ENCODE data around the gene MTF1.
A peak's percentile ranks its signal among the peaks of the same experiment; 100 is the strongest.

MTF1 gene

GRCh38 chr1:37807220-37807554 lies 52.2 kb downstream of the MTF1 start:
- peak; percentile 35 for FAIRE-seq
- no peak for TF ChIP-seq TAF1 (IDR thresholded peaks at IDR 0.05; ENCODE audit: low read depth, low read length)
- TF ChIP-seq PAX5 (IDR thresholded peaks at IDR 0.05; ENCODE audit: insufficient read depth, low read length, severe bottlenecking), result no peak
- no peak for TF ChIP-seq POLR2A (IDR thresholded peaks at IDR 0.05; ENCODE audit: low read depth, low read length)
- no peak for TF ChIP-seq SPI1 (IDR thresholded peaks at IDR 0.05; ENCODE audit: low read depth, low read length)
- TF ChIP-seq POLR2AphosphoS5 (IDR thresholded peaks at IDR 0.05; ENCODE audit: low read depth, low read length), result no peak
- no peak for TF ChIP-seq POU2F2 (IDR thresholded peaks at IDR 0.05; ENCODE audit: low read depth, low read length)
- no peak for DNase-seq (ENCODE audit: insufficient read length, low spot score)

DNA sequence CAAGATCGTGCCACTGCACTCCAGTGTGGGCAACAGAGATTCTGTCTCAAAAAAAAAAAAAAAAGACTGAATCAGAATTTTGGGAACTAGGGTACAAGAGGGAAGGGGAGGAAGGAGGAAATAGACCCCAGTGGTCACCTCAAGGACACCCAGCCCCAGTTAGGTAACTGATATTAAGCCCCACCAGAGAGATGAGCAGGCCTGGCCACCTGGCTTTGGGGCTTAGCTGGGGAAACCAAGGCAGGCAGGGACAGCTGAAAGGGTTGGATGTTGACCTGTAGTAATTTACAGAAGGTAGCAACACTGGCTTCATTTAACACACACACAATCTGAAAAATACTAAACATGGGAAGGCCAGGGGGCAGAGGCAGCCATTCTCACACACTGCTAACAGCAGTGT lies 57.0 kb downstream of the MTF1 start:
- TF ChIP-seq POLR2AphosphoS5 (IDR thresholded peaks at IDR 0.05; ENCODE audit: low read depth, low read length) (peak; percentile 51; the same call in 1 of the 2 replicates), TAF1 (IDR thresholded peaks at IDR 0.05; ENCODE audit: low read depth, low read length) (no peak)

DNA sequence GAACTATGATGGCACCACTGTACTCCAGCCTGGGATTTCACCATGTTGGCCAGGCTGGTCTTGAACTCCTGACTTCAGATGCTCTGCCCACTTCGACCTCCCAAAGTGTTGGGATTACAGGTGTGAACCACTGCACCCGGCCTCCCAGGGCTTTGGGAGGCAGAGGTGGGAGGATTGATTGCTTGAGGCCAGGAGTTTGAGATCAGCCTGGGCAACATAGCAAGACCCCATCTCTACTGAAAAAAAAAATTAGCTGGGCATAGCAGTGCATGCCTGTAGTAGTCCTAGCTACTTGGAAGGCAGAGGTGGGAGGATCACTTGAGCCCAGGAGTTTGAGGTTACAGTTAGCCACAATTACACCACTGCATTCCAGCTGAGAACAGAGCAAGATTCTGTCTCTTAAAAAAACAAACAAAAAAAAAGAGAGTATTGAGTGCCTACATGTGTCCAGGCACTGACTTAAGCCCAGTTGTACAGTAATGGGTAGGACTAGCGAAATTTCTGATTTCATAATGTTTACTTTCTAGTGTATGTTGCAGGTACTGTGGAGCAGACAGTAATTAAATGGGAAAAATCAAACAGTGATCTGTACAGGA lies 61.5 kb downstream of the MTF1 start:
- no peak for TF ChIP-seq SPI1 (IDR thresholded peaks at IDR 0.05; ENCODE audit: low read depth, low read length)
- no peak for TF ChIP-seq POLR2AphosphoS5 (IDR thresholded peaks at IDR 0.05; ENCODE audit: low read depth, low read length)
- TF ChIP-seq POLR2A (IDR thresholded peaks at IDR 0.05; ENCODE audit: low read depth, low read length), result no peak
- no peak for TF ChIP-seq POU2F2 (IDR thresholded peaks at IDR 0.05; ENCODE audit: low read depth, low read length)
- TF ChIP-seq PAX5 (IDR thresholded peaks at IDR 0.05; ENCODE audit: insufficient read depth, low read length, severe bottlenecking), result no peak
- no peak for TF ChIP-seq TAF1 (IDR thresholded peaks at IDR 0.05; ENCODE audit: low read depth, low read length)
- FAIRE-seq, result no peak
- no peak for DNase-seq (ENCODE audit: insufficient read length, low spot score)

More for the DNA sequence above, 57.0 kb downstream of the MTF1 start:
- FAIRE-seq, result no peak
- no peak for DNase-seq (ENCODE audit: insufficient read length, low spot score)

- no peak for TF ChIP-seq POU2F2 (IDR thresholded peaks at IDR 0.05; ENCODE audit: low read depth, low read length)
- no peak for TF ChIP-seq PAX5 (IDR thresholded peaks at IDR 0.05; ENCODE audit: insufficient read depth, low read length, severe bottlenecking)
- TF ChIP-seq TAF1 (IDR thresholded peaks at IDR 0.05; ENCODE audit: low read depth, low read length), result no peak
- TF ChIP-seq POLR2AphosphoS5 (IDR thresholded peaks at IDR 0.05; ENCODE audit: low read depth, low read length), result no peak
- no peak for TF ChIP-seq SPI1 (IDR thresholded peaks at IDR 0.05; ENCODE audit: low read depth, low read length)
- no peak for TF ChIP-seq POLR2A (IDR thresholded peaks at IDR 0.05; ENCODE audit: low read depth, low read length)
- DNase-seq (ENCODE audit: insufficient read length, low spot score) (peak; percentile 42), FAIRE-seq (peak; percentile 61)
Observed at GRCh38 chr1:37795340-37796125, 63.9 kb downstream of the MTF1 start.

- FAIRE-seq, result no peak
- no peak for DNase-seq (ENCODE audit: insufficient read length, low spot score)
- TF ChIP-seq POU2F2 (IDR thresholded peaks at IDR 0.05; ENCODE audit: low read depth, low read length) (no peak), PAX5 (IDR thresholded peaks at IDR 0.05; ENCODE audit: insufficient read depth, low read length, severe bottlenecking) (no peak), POLR2AphosphoS5 (IDR thresholded peaks at IDR 0.05; ENCODE audit: low read depth, low read length) (no peak), POLR2A (IDR thresholded peaks at IDR 0.05; ENCODE audit: low read depth, low read length) (no peak), TAF1 (IDR thresholded peaks at IDR 0.05; ENCODE audit: low read depth, low read length) (no peak), SPI1 (IDR thresholded peaks at IDR 0.05; ENCODE audit: low read depth, low read length) (no peak)
Observed at GRCh38 chr1:37794372-37795339, 64.7 kb downstream of the MTF1 start.

GRCh38 chr1:37793773-37794371 lies 65.5 kb downstream of the MTF1 start, which contains the start of gene MANEAL:
Gene MANEAL (plus strand): TSS chr1:37793847. CDS start chr1:37794183, 336 bp downstream.
- FAIRE-seq, result peak; percentile 94
- peak; percentile 72 for DNase-seq (ENCODE audit: insufficient read length, low spot score)
- TF ChIP-seq TAF1 (IDR thresholded peaks at IDR 0.05; ENCODE audit: low read depth, low read length) (no peak), POLR2AphosphoS5 (IDR thresholded peaks at IDR 0.05; ENCODE audit: low read depth, low read length) (no peak), POLR2A (IDR thresholded peaks at IDR 0.05; ENCODE audit: low read depth, low read length) (no peak), SPI1 (IDR thresholded peaks at IDR 0.05; ENCODE audit: low read depth, low read length) (no peak), PAX5 (IDR thresholded peaks at IDR 0.05; ENCODE audit: insufficient read depth, low read length, severe bottlenecking) (no peak), POU2F2 (IDR thresholded peaks at IDR 0.05; ENCODE audit: low read depth, low read length) (no peak)

DNA sequence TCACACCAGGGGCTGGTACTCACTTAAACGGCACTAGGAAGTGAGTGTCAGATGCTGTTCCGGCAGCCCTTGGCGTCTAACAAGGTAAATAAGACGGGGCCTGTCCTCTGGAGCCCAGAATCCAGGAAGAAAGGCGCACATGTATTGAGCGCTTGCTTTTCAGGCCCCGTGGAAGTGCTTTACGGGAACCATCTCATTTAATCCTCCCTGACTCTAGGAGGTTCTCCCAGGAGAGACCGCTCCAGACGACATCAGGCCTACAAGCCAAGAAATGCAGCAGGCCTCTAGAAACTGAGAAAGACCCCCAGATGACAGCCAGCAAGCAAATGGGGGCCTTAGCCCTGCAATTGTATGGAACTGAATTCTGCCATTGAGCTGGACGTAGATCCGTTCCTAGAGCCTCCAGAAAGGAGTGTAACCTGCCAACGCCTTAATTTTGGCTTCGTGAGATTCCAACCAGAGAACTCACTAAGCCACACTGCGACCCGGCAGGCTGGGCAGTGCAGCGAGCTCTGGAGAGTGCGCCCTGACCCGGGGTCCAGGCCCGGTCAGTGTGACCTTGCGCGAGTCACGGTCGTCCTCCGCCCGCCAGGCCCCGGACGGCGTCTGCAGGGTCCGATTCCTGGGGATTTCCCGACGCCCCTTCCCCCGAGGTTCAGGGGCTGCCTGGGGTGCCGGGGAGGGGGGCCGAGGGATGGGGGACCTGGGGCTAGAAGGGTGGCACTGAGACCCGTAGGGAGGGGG lies 66.3 kb downstream of the MTF1 start:
- TF ChIP-seq POLR2A (IDR thresholded peaks at IDR 0.05; ENCODE audit: low read depth, low read length), result no peak
- no peak for TF ChIP-seq TAF1 (IDR thresholded peaks at IDR 0.05; ENCODE audit: low read depth, low read length)
- no peak for TF ChIP-seq POLR2AphosphoS5 (IDR thresholded peaks at IDR 0.05; ENCODE audit: low read depth, low read length)
- no peak for TF ChIP-seq POU2F2 (IDR thresholded peaks at IDR 0.05; ENCODE audit: low read depth, low read length)
- TF ChIP-seq SPI1 (IDR thresholded peaks at IDR 0.05; ENCODE audit: low read depth, low read length), result no peak
- no peak for TF ChIP-seq PAX5 (IDR thresholded peaks at IDR 0.05; ENCODE audit: insufficient read depth, low read length, severe bottlenecking)
- FAIRE-seq (no peak), DNase-seq (ENCODE audit: insufficient read length, low spot score) (no peak)

GRCh38 chr1:37782491-37782890 lies 76.9 kb downstream of the MTF1 start:
- no peak for DNase-seq (ENCODE audit: insufficient read length, low spot score)
- no peak for TF ChIP-seq TAF1 (IDR thresholded peaks at IDR 0.05; ENCODE audit: low read depth, low read length)
- TF ChIP-seq PAX5 (IDR thresholded peaks at IDR 0.05; ENCODE audit: insufficient read depth, low read length, severe bottlenecking), result no peak
- TF ChIP-seq POLR2A (IDR thresholded peaks at IDR 0.05; ENCODE audit: low read depth, low read length), result no peak
- no peak for TF ChIP-seq POU2F2 (IDR thresholded peaks at IDR 0.05; ENCODE audit: low read depth, low read length)
- no peak for TF ChIP-seq POLR2AphosphoS5 (IDR thresholded peaks at IDR 0.05; ENCODE audit: low read depth, low read length)
- TF ChIP-seq SPI1 (IDR thresholded peaks at IDR 0.05; ENCODE audit: low read depth, low read length), result no peak
- no peak for FAIRE-seq

Measured in GM12891 (cell line).